ENCODE results near the gene CGREF1. TPM values are rescaled to one million over a fixed set of nuclear protein-coding genes. Genes with fewer than 3 reads are reported as not detected.

CGREF1 gene
- total and polyA plus RNA-seq, 4 donors: 0.98 to 16.1 (median 11.7) TPM

DNA sequence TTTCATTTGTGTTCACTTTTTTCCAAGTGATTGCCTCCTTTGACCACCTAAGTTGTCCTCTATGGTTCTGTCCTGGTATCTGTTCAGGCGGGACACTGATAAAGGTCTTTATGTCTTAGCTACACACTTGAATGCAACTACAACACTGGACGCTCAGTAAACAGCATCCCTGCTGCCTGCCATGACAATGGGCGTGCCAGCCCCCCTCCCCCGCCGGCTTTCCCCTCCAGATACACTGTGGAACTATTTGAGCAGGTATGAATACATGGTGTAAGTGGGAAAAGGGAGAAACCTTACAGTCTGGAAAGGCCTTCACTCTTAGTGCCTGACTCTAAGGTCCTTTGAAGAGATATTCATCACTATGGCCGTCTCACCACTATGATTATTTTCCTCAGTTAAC lies 61.7 kb downstream of the CGREF1 start (continued):
- TF ChIP-seq ZBTB33 (IDR thresholded peaks at IDR 0.05): no peak
- TF ChIP-seq, protein P1, sequence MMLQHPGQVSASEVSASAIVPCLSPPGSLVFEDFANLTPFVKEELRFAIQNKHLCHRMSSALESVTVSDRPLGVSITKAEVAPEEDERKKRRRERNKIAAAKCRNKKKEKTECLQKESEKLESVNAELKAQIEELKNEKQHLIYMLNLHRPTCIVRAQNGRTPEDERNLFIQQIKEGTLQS (IDR thresholded peaks at IDR 0.05): no peak
- no peak for TF ChIP-seq HNF4G (IDR thresholded peaks at IDR 0.05)
- no peak for TF ChIP-seq JUND (IDR thresholded peaks at IDR 0.05)
- no peak for TF ChIP-seq RXRA (IDR thresholded peaks at IDR 0.05)
- TF ChIP-seq NR2F2 (IDR thresholded peaks at IDR 0.05): no peak

GRCh38 chr2:27054721-27055120 lies 64.2 kb downstream of the CGREF1 start:
- no peaks in the 10 kb centered on the region for H3K27me3 ChIP-seq (ENCODE audit: control insufficient read depth in 4 of 4, insufficient read depth in 4 of 4, low read length in 3 of 4)
- H3K4me1 ChIP-seq (ENCODE audit: control insufficient read depth in 4 of 4, insufficient read depth in 4 of 4, low read length in 3 of 4): peaks cover 2 to 27% (median 16%) of the 10 kb centered on the region in 4 donors
- WGBS: 95% methylated on average over 11 of the region's 11 CpGs
- TF ChIP-seq RAD21 (IDR thresholded peaks at IDR 0.05) (no peak), FOXA2 (IDR thresholded peaks at IDR 0.05) (no peak), RXRA (IDR thresholded peaks at IDR 0.05) (no peak), NR2F2 (IDR thresholded peaks at IDR 0.05) (no peak), MAX (IDR thresholded peaks at IDR 0.05) (no peak)
- TF ChIP-seq, protein P2, sequence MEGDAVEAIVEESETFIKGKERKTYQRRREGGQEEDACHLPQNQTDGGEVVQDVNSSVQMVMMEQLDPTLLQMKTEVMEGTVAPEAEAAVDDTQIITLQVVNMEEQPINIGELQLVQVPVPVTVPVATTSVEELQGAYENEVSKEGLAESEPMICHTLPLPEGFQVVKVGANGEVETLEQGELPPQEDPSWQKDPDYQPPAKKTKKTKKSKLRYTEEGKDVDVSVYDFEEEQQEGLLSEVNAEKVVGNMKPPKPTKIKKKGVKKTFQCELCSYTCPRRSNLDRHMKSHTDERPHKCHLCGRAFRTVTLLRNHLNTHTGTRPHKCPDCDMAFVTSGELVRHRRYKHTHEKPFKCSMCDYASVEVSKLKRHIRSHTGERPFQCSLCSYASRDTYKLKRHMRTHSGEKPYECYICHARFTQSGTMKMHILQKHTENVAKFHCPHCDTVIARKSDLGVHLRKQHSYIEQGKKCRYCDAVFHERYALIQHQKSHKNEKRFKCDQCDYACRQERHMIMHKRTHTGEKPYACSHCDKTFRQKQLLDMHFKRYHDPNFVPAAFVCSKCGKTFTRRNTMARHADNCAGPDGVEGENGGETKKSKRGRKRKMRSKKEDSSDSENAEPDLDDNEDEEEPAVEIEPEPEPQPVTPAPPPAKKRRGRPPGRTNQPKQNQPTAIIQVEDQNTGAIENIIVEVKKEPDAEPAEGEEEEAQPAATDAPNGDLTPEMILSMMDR (IDR thresholded peaks at IDR 0.05; ENCODE audit: low read depth, low read length, missing input control): no peak
- no peak overlapping the region for H3K9ac ChIP-seq (ENCODE audit: low read depth in 1 of 2, low read length in 2 of 2)
- no peak overlapping the region for H3K4me3 ChIP-seq (ENCODE audit: low read depth in 1 of 3, low read length in 3 of 3)
- H3K27ac ChIP-seq (ENCODE audit: low read depth in 1 of 2, low read length in 2 of 2): no peak overlapping the region
- H3K9me3 ChIP-seq (ENCODE audit: control insufficient read depth in 4 of 4, low read length in 3 of 4): no peaks in the 10 kb centered on the region
- DNase-seq (ENCODE audit: low spot score): no peak
- H3K36me3 ChIP-seq (ENCODE audit: control insufficient read depth in 4 of 4, insufficient read depth in 3 of 4, low read depth in 1 of 4, low read length in 3 of 4): peaks cover 0 to 18% (median 16%) of the 10 kb centered on the region in 4 donors

DNA sequence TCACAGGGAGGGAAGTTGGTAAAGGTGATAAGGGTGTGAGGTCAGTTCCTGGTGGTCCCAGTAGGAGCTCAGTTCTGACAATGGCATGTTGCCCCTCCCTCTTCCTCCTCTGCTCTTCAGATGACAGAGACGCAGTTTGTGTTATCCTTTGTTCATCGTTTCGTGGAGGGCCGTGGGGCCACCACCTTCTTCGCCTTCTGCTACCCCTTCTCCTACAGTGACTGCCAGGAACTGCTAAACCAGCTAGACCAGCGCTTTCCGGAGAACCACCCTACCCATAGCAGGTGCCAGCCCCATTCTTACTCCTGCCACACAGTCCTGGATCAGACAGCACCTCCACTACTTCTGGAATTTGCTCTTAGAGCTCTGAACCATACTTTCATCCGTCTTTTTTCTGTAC lies 65.2 kb downstream of the CGREF1 start:
- Histone ChIP-seq H3K4me1 (ENCODE audit: control insufficient read depth in 4 of 4, insufficient read depth in 4 of 4, low read length in 3 of 4) (peaks cover 6 to 24% (median 14%) of the 10 kb centered on the region in 4 donors), H3K27me3 (ENCODE audit: control insufficient read depth in 4 of 4, insufficient read depth in 4 of 4, low read length in 3 of 4) (no peaks in the 10 kb centered on the region), H3K9ac (ENCODE audit: low read depth in 1 of 2, low read length in 2 of 2) (no peak overlapping the region), H3K36me3 (ENCODE audit: control insufficient read depth in 4 of 4, insufficient read depth in 3 of 4, low read depth in 1 of 4, low read length in 3 of 4) (peaks cover 0 to 18% (median 16%) of the 10 kb centered on the region in 4 donors), H3K9me3 (ENCODE audit: control insufficient read depth in 4 of 4, low read length in 3 of 4) (no peaks in the 10 kb centered on the region), H3K27ac (ENCODE audit: low read depth in 1 of 2, low read length in 2 of 2) (no peak overlapping the region), H3K4me3 (ENCODE audit: low read depth in 1 of 3, low read length in 3 of 3) (no peak overlapping the region)
- WGBS: 95% methylated on average over 8 of the region's 8 CpGs
- no peak for DNase-seq (ENCODE audit: low spot score)
- TF ChIP-seq JUND (IDR thresholded peaks at IDR 0.05) (no peak), RXRA (IDR thresholded peaks at IDR 0.05) (no peak), ZBTB33 (IDR thresholded peaks at IDR 0.05) (no peak), YY1 (IDR thresholded peaks at IDR 0.05) (no peak), RAD21 (IDR thresholded peaks at IDR 0.05) (no peak), HNF4A (conservative IDR thresholded peaks at IDR 0.05) (no peak), SP1 (IDR thresholded peaks at IDR 0.05) (no peak), HNF4G (IDR thresholded peaks at IDR 0.05) (no peak), GABPA (IDR thresholded peaks at IDR 0.05 in 1 of 2, conservative IDR thresholded peaks at IDR 0.05 in 1 of 2) (no peak), MAX (IDR thresholded peaks at IDR 0.05) (no peak), REST (IDR thresholded peaks at IDR 0.05) (no peak), FOXA1 (IDR thresholded peaks at IDR 0.05) (no peak), NR2F2 (IDR thresholded peaks at IDR 0.05) (no peak)
- TF ChIP-seq, protein P2 (IDR thresholded peaks at IDR 0.05; ENCODE audit: low read depth, low read length, missing input control): no peak
